ENCODE results near the gene FFAR3. TPM values are rescaled to one million over a fixed set of nuclear protein-coding genes. Genes with fewer than 3 reads are reported as not detected.
"Not testable (repeated sequence)": the region's sequence is repeated elsewhere in the genome, so short reads cannot be mapped to it uniquely, and the experiment has no call there.

FFAR3 gene
- total RNA-seq, 1 donor from 2014 or later: not detected

- H3K4me3 ChIP-seq (ENCODE audit: low read depth, low read length): no peak overlapping the region
- TF ChIP-seq CTCF (IDR thresholded peaks at IDR 0.05; ENCODE audit: insufficient read depth, low read length, severe bottlenecking): no peak
- no peaks in the 10 kb centered on the region for H3K36me3 ChIP-seq (ENCODE audit: control insufficient read depth, insufficient read depth, low read length)
- H3K27me3 ChIP-seq (ENCODE audit: control insufficient read depth, insufficient read depth, low read length): no peaks in the 10 kb centered on the region
- no peak for DNase-seq (ENCODE audit: low read depth)
- FAIRE-seq: no peak
These were observed 11.3 kb downstream of the FFAR3 start for GRCh38 chr19:35369522-35369921.

GRCh38 chr19:35370722-35371121, 12.5 kb downstream of the FFAR3 start, which contains the start of gene GPR42:
Gene GPR42, plus strand, starts transcription at chr19:35371068. Its CDS starts 292 bp downstream, at chr19:35371360.
- peak; percentile 36 for FAIRE-seq
- no peak for DNase-seq (ENCODE audit: low read depth)

GRCh38 chr19:35373492-35373891, 15.2 kb downstream of the FFAR3 start:
- Histone ChIP-seq H3K27me3 (ENCODE audit: control insufficient read depth, insufficient read depth, low read length) (no peaks in the 10 kb centered on the region), H3K36me3 (ENCODE audit: control insufficient read depth, insufficient read depth, low read length) (no peaks in the 10 kb centered on the region), H3K4me3 (ENCODE audit: low read depth, low read length) (no peak overlapping the region)
- no peak for FAIRE-seq
- DNase-seq (ENCODE audit: low read depth): no peak
- no peak for TF ChIP-seq CTCF (IDR thresholded peaks at IDR 0.05; ENCODE audit: insufficient read depth, low read length, severe bottlenecking)

More at GRCh38 chr19:35370722-35371121, 12.5 kb downstream of the FFAR3 start, which contains the start of gene GPR42:
- no peak for TF ChIP-seq CTCF (IDR thresholded peaks at IDR 0.05; ENCODE audit: insufficient read depth, low read length, severe bottlenecking)
- H3K27me3 ChIP-seq (ENCODE audit: control insufficient read depth, insufficient read depth, low read length): no peaks in the 10 kb centered on the region
- no peaks in the 10 kb centered on the region for H3K36me3 ChIP-seq (ENCODE audit: control insufficient read depth, insufficient read depth, low read length)
- H3K4me3 ChIP-seq (ENCODE audit: low read depth, low read length): no peak within 1 kb of the TSS

- H3K36me3 ChIP-seq (ENCODE audit: control insufficient read depth, insufficient read depth, low read length); H3K4me3 ChIP-seq (ENCODE audit: low read depth, low read length); H3K27me3 ChIP-seq (ENCODE audit: control insufficient read depth, insufficient read depth, low read length); FAIRE-seq; DNase-seq (ENCODE audit: low read depth): not testable (repeated sequence)
These were observed 15.8 kb downstream of the FFAR3 start for GRCh38 chr19:35374031-35374430.

GRCh38 chr19:35375505-35376307, 17.4 kb downstream of the FFAR3 start:
- DNase-seq (ENCODE audit: low read depth) (no peak), FAIRE-seq (no peak)
- no peak overlapping the region for H3K4me3 ChIP-seq (ENCODE audit: low read depth, low read length)
- no peak for TF ChIP-seq CTCF (IDR thresholded peaks at IDR 0.05; ENCODE audit: insufficient read depth, low read length, severe bottlenecking)
- no peaks in the 10 kb centered on the region for H3K36me3 ChIP-seq (ENCODE audit: control insufficient read depth, insufficient read depth, low read length)
- no peaks in the 10 kb centered on the region for H3K27me3 ChIP-seq (ENCODE audit: control insufficient read depth, insufficient read depth, low read length)

- DNase-seq (ENCODE audit: low read depth) (no peak), FAIRE-seq (no peak)
- Histone ChIP-seq H3K27me3 (ENCODE audit: control insufficient read depth, insufficient read depth, low read length) (no peaks in the 10 kb centered on the region), H3K4me3 (ENCODE audit: low read depth, low read length) (no peak overlapping the region), H3K36me3 (ENCODE audit: control insufficient read depth, insufficient read depth, low read length) (no peaks in the 10 kb centered on the region)
- TF ChIP-seq CTCF (IDR thresholded peaks at IDR 0.05; ENCODE audit: insufficient read depth, low read length, severe bottlenecking): no peak
These were observed 19.4 kb downstream of the FFAR3 start for GRCh38 chr19:35377656-35378055.
